Neuron (in vitro differentiated cells): ENCODE results near the gene TULP1.
A peak's percentile ranks its signal among the peaks of the same experiment; 100 is the strongest.

ENCODE experiments used
- H2AFZ ChIP-seq: one replicate; pipeline ENCODE4 v1.6.1; 2013; ENCODE audit warnings: low read depth, mild to moderate bottlenecking, inconsistent platforms, low read length, moderate library complexity
- H3K27me3 ChIP-seq: one replicate; pipeline ENCODE4 v1.6.1; 2013; ENCODE audit warnings: low read length; ENCODE audit not compliant: insufficient read depth
- H3K36me3 ChIP-seq: one replicate; pipeline ENCODE4 v1.6.1; 2013; ENCODE audit warnings: low read length; ENCODE audit not compliant: insufficient read depth
- H3K4me1 ChIP-seq: one replicate; pipeline ENCODE4 v1.6.1; 2013; ENCODE audit warnings: low read length; ENCODE audit not compliant: insufficient read depth
- H3K4me3 ChIP-seq: 2 replicates; pipeline ENCODE4 v1.5.1; 2013; ENCODE audit warnings: mild to moderate bottlenecking, low read length, moderate library complexity
- H3K9me3 ChIP-seq: one replicate; pipeline ENCODE4 v1.6.1; 2013; ENCODE audit warnings: low read length

The TULP1 gene

GRCh38 chr6:35499372-35499771 lies 13.3 kb downstream of the TULP1 start:
- H3K36me3 ChIP-seq, result no peaks in the 10 kb centered on the region
- no peak overlapping the region for H2AFZ ChIP-seq
- no peak overlapping the region for H3K4me3 ChIP-seq
- no peaks in the 10 kb centered on the region for H3K9me3 ChIP-seq
- H3K27me3 ChIP-seq, result no peaks in the 10 kb centered on the region
- peaks cover 25% of the 10 kb centered on the region for H3K4me1 ChIP-seq

- Histone ChIP-seq H3K4me3 (peak overlapping the region; percentile 56), H3K4me1 (peaks cover 33% of the 10 kb centered on the region), H3K36me3 (no peaks in the 10 kb centered on the region), H3K9me3 (no peaks in the 10 kb centered on the region), H3K27me3 (no peaks in the 10 kb centered on the region), H2AFZ (no peak overlapping the region)
Measured at GRCh38 chr6:35498422-35499067, 14.2 kb downstream of the TULP1 start.

- Histone ChIP-seq H3K4me3 (peak overlapping the region; percentile 56), H2AFZ (peak overlapping the region; percentile 96), H3K27me3 (no peaks in the 10 kb centered on the region), H3K9me3 (no peaks in the 10 kb centered on the region), H3K36me3 (no peaks in the 10 kb centered on the region), H3K4me1 (peaks cover 40% of the 10 kb centered on the region)
Measured at GRCh38 chr6:35497571-35498421, 14.9 kb downstream of the TULP1 start.

- H3K4me3 ChIP-seq, result peak within 1 kb of the TSS; percentile 56
- H3K9me3 ChIP-seq, result no peaks in the 10 kb centered on the region
- peak within 1 kb of the TSS; percentile 96 for H2AFZ ChIP-seq
- H3K27me3 ChIP-seq, result no peaks in the 10 kb centered on the region
- no peaks in the 10 kb centered on the region for H3K36me3 ChIP-seq
- H3K4me1 ChIP-seq, result peaks cover 48% of the 10 kb centered on the region
Measured at GRCh38 chr6:35496841-35497570, 15.7 kb downstream of the TULP1 start, which contains the start of gene TEAD3. TEAD3 (minus strand) TSS chr6:35497079.

- H2AFZ ChIP-seq, result no peak overlapping the region
- no peaks in the 10 kb centered on the region for H3K27me3 ChIP-seq
- no peaks in the 10 kb centered on the region for H3K9me3 ChIP-seq
- peaks cover 56% of the 10 kb centered on the region for H3K4me1 ChIP-seq
- H3K4me3 ChIP-seq, result peak overlapping the region; percentile 56
- H3K36me3 ChIP-seq, result no peaks in the 10 kb centered on the region
Measured at GRCh38 chr6:35496036-35496840, 16.5 kb downstream of the TULP1 start.

GRCh38 chr6:35495258-35496035 lies 17.2 kb downstream of the TULP1 start:
- Histone ChIP-seq H3K4me1 (peaks cover 56% of the 10 kb centered on the region), H3K36me3 (no peaks in the 10 kb centered on the region), H3K9me3 (no peaks in the 10 kb centered on the region), H3K27me3 (no peaks in the 10 kb centered on the region), H3K4me3 (peak overlapping the region; percentile 56), H2AFZ (no peak overlapping the region)

- H3K4me1 ChIP-seq, result peaks cover 60% of the 10 kb centered on the region
- no peak overlapping the region for H3K4me3 ChIP-seq
Measured at GRCh38 chr6:35494161-35494563, 18.5 kb downstream of the TULP1 start.

GRCh38 chr6:35493307-35493983 lies 19.3 kb downstream of the TULP1 start:
- Histone ChIP-seq H2AFZ (no peak overlapping the region), H3K36me3 (no peaks in the 10 kb centered on the region), H3K4me1 (peaks cover 60% of the 10 kb centered on the region), H3K9me3 (no peaks in the 10 kb centered on the region), H3K27me3 (no peaks in the 10 kb centered on the region), H3K4me3 (no peak overlapping the region)

More at GRCh38 chr6:35494161-35494563, 18.5 kb downstream of the TULP1 start:
- Histone ChIP-seq H3K27me3 (no peaks in the 10 kb centered on the region), H2AFZ (no peak overlapping the region), H3K9me3 (no peaks in the 10 kb centered on the region), H3K36me3 (no peaks in the 10 kb centered on the region)

- Histone ChIP-seq H3K4me3 (no peak overlapping the region), H3K4me1 (peaks cover 60% of the 10 kb centered on the region), H3K36me3 (no peaks in the 10 kb centered on the region)
Measured at GRCh38 chr6:35492974-35493284, 19.8 kb downstream of the TULP1 start.

GRCh38 chr6:35492258-35492973 lies 20.3 kb downstream of the TULP1 start:
- no peaks in the 10 kb centered on the region for H3K9me3 ChIP-seq
- H3K36me3 ChIP-seq, result no peaks in the 10 kb centered on the region
- no peak overlapping the region for H2AFZ ChIP-seq
- no peaks in the 10 kb centered on the region for H3K27me3 ChIP-seq
- H3K4me1 ChIP-seq, result peaks cover 60% of the 10 kb centered on the region
- H3K4me3 ChIP-seq, result no peak overlapping the region

More at GRCh38 chr6:35492974-35493284, 19.8 kb downstream of the TULP1 start:
- no peak overlapping the region for H2AFZ ChIP-seq
- H3K9me3 ChIP-seq, result no peaks in the 10 kb centered on the region
- no peaks in the 10 kb centered on the region for H3K27me3 ChIP-seq

GRCh38 chr6:35491558-35492257 lies 21.0 kb downstream of the TULP1 start:
- Histone ChIP-seq H3K4me1 (peaks cover 60% of the 10 kb centered on the region), H3K27me3 (no peaks in the 10 kb centered on the region), H3K36me3 (no peaks in the 10 kb centered on the region), H3K4me3 (no peak overlapping the region), H3K9me3 (no peaks in the 10 kb centered on the region), H2AFZ (no peak overlapping the region)
